ENCODE results near the gene BLVRA. TPM values are rescaled to one million over a fixed set of nuclear protein-coding genes. Genes with fewer than 3 reads are reported as not detected.

Gene BLVRA
- total RNA-seq, 1 experiment from 2014 or later, result 27.6 TPM

- Histone ChIP-seq H3K27ac (ENCODE audit: low read length) (no peak overlapping the region), H3K27me3 (ENCODE audit: low read length) (no peaks in the 10 kb centered on the region), H3K9ac (ENCODE audit: low read length) (no peak overlapping the region), H3F3A (ENCODE audit: low read length, unreplicated experiment) (no peaks in the 10 kb centered on the region), H3K36me3 (ENCODE audit: low read depth, low read length) (no peaks in the 10 kb centered on the region), H3K4me2 (ENCODE audit: low read length) (no peak overlapping the region), H4K20me1 (ENCODE audit: low read length) (no peaks in the 10 kb centered on the region), H3K4me3 (ENCODE audit: low read length) (no peak overlapping the region), H3K9me3 (ENCODE audit: low read length) (no peaks in the 10 kb centered on the region), H3K9me2 (replicated peaks; ENCODE audit: low read length) (no peaks in the 10 kb centered on the region), H3K79me2 (ENCODE audit: low read length) (no peaks in the 10 kb centered on the region), H2AFZ (ENCODE audit: low read length) (no peak overlapping the region), H3K4me1 (ENCODE audit: insufficient read depth, low read length) (0 out of 2 replicates have a peak, but pooled peaks cover 2% of the 10 kb centered on the region)
- no peak for TF ChIP-seq EZH2 (IDR thresholded peaks at IDR 0.05; ENCODE audit: low read length, unreplicated experiment)
- TF ChIP-seq EZH2phosphoT487 (IDR thresholded peaks at IDR 0.05; ENCODE audit: borderline replicate concordance, low read length), result no peak
- no peak for TF ChIP-seq CTCF (conservative IDR thresholded peaks at IDR 0.05; ENCODE audit: low read depth, low read length)
- DNase-seq (no peak), ATAC-seq (no peak)
- ChIA-PET POLR2A (ENCODE audit: unreplicated experiment) (no interaction called here), CTCF (interaction anchor here (0.6 kb wide), 1 partner anchor 114 kb away, joined by 3 read pairs; no protein-coding TSS in a partner anchor)
- intact Hi-C loops (cut with micrococcal nuclease), result no loop called here
- BruUV-seq (replicated peaks), result no TSS peak
Observed at GRCh38 chr7:43735403-43735801, 23.1 kb upstream of the BLVRA start.

GRCh38 chr7:43735802-43736603 lies 22.5 kb upstream of the BLVRA start:
- H3K9me3 ChIP-seq (ENCODE audit: low read length), result no peaks in the 10 kb centered on the region
- no peaks in the 10 kb centered on the region for H3K79me2 ChIP-seq (ENCODE audit: low read length)
- no peak overlapping the region for H3K9ac ChIP-seq (ENCODE audit: low read length)
- no peak overlapping the region for H3K4me3 ChIP-seq (ENCODE audit: low read length)
- H3K9me2 ChIP-seq (replicated peaks; ENCODE audit: low read length), result no peaks in the 10 kb centered on the region
- H2AFZ ChIP-seq (ENCODE audit: low read length), result no peak overlapping the region
- no peaks in the 10 kb centered on the region for H4K20me1 ChIP-seq (ENCODE audit: low read length)
- H3K36me3 ChIP-seq (ENCODE audit: low read depth, low read length), result no peaks in the 10 kb centered on the region
- no peaks in the 10 kb centered on the region for H3K27me3 ChIP-seq (ENCODE audit: low read length)
- BruUV-seq (replicated peaks), result no TSS peak
- intact Hi-C loops (cut with micrococcal nuclease), result no loop called here
- TF ChIP-seq EZH2 (IDR thresholded peaks at IDR 0.05; ENCODE audit: low read length, unreplicated experiment) (no peak), EZH2phosphoT487 (IDR thresholded peaks at IDR 0.05; ENCODE audit: borderline replicate concordance, low read length) (no peak)
- H3K4me1 ChIP-seq (ENCODE audit: insufficient read depth, low read length), result no peaks in the 10 kb centered on the region
- no peak for ATAC-seq
- H3K27ac ChIP-seq (ENCODE audit: low read length), result no peak overlapping the region
- DNase-seq, result no peak
- CTCF ChIA-PET, result interaction anchor here (0.6 kb wide), 1 partner anchor 115 kb away, joined by 3 read pairs; no protein-coding TSS in a partner anchor
- no peak overlapping the region for H3K4me2 ChIP-seq (ENCODE audit: low read length)
- H3F3A ChIP-seq (ENCODE audit: low read length, unreplicated experiment), result no peaks in the 10 kb centered on the region
- POLR2A ChIA-PET (ENCODE audit: unreplicated experiment), result no interaction called here

GRCh38 chr7:43737467-43738127 lies 20.9 kb upstream of the BLVRA start:
- Histone ChIP-seq H3K27ac (ENCODE audit: low read length) (no peak overlapping the region), H3F3A (ENCODE audit: low read length, unreplicated experiment) (no peaks in the 10 kb centered on the region), H3K27me3 (ENCODE audit: low read length) (no peaks in the 10 kb centered on the region), H3K9me2 (replicated peaks; ENCODE audit: low read length) (no peaks in the 10 kb centered on the region), H3K4me3 (ENCODE audit: low read length) (no peak overlapping the region), H3K79me2 (ENCODE audit: low read length) (no peaks in the 10 kb centered on the region), H4K20me1 (ENCODE audit: low read length) (no peaks in the 10 kb centered on the region), H3K36me3 (ENCODE audit: low read depth, low read length) (no peaks in the 10 kb centered on the region), H3K4me2 (ENCODE audit: low read length) (no peak overlapping the region), H3K9ac (ENCODE audit: low read length) (no peak overlapping the region), H3K9me3 (ENCODE audit: low read length) (no peaks in the 10 kb centered on the region), H2AFZ (ENCODE audit: low read length) (no peak overlapping the region), H3K4me1 (ENCODE audit: insufficient read depth, low read length) (no peaks in the 10 kb centered on the region)
- POLR2A ChIA-PET (ENCODE audit: unreplicated experiment), result no interaction called here
- no TSS peak for BruUV-seq (replicated peaks)
- intact Hi-C loops (cut with micrococcal nuclease), result no loop called here
- CTCF ChIA-PET, result no interaction called here
- TF ChIP-seq EZH2phosphoT487 (IDR thresholded peaks at IDR 0.05; ENCODE audit: borderline replicate concordance, low read length) (no peak), CTCF (conservative IDR thresholded peaks at IDR 0.05; ENCODE audit: low read depth, low read length) (no peak), EZH2 (IDR thresholded peaks at IDR 0.05; ENCODE audit: low read length, unreplicated experiment) (no peak)
- ATAC-seq, result no peak
- no peak for DNase-seq
